ENCODE results near the gene AHI1. TPM values are rescaled to one million over a fixed set of nuclear protein-coding genes. Genes with fewer than 3 reads are reported as not detected.

AHI1 gene
- total RNA-seq, 5 donors from 2014 or later (not counting 1 experiment from before 2014, with no cell fraction given) = 9.6 to 27.6 (median 15.8) TPM

GRCh38 chr6:135243871-135244796 lies 253.4 kb downstream of the AHI1 start:
- H3K9me3 Mint-ChIP-seq = no peaks in the 10 kb centered on the region
- no CpG with 5 or more reads among the region's 7 CpGs for WGBS (ENCODE audit: insufficient coverage)
- H3K27me3 Mint-ChIP-seq = no peaks in the 10 kb centered on the region
- no peaks in the 10 kb centered on the region for H3K9me3 ChIP-seq
- H3K4me1 ChIP-seq (ENCODE audit: control insufficient read depth in 1 of 2, extremely low read depth in 1 of 2, insufficient read depth in 2 of 2, low read length in 2 of 2) = no peaks in the 10 kb centered on the region
- CTCF ChIA-PET = no interaction called here
- H3K27me3 ChIP-seq (replicated peaks in 1 of 2; ENCODE audit: control insufficient read depth in 2 of 2, extremely low read depth in 1 of 2, insufficient read depth in 2 of 2, low read length in 1 of 2) = no peaks in the 10 kb centered on the region
- H3K36me3 Mint-ChIP-seq = no peaks in the 10 kb centered on the region
- H3K4me1 Mint-ChIP-seq = no peaks in the 10 kb centered on the region
- ATAC-seq (replicated peaks in 1 of 4) (no peak), DNase-seq (no peak)
- POLR2A ChIA-PET = no interaction called here
- H3K4me3 ChIP-seq (ENCODE audit: control insufficient read depth in 1 of 2, extremely low read depth in 1 of 2, low read length in 1 of 2) = no peak overlapping the region
- H3K36me3 ChIP-seq (ENCODE audit: control insufficient read depth in 2 of 2, extremely low read depth in 1 of 2, insufficient read depth in 1 of 2, low read length in 1 of 2) = no peaks in the 10 kb centered on the region
- H3K27ac ChIP-seq (ENCODE audit: low read length) = no peak overlapping the region
- H3K4me3 Mint-ChIP-seq = no peak overlapping the region
- H3K27ac Mint-ChIP-seq = no peak overlapping the region

DNA sequence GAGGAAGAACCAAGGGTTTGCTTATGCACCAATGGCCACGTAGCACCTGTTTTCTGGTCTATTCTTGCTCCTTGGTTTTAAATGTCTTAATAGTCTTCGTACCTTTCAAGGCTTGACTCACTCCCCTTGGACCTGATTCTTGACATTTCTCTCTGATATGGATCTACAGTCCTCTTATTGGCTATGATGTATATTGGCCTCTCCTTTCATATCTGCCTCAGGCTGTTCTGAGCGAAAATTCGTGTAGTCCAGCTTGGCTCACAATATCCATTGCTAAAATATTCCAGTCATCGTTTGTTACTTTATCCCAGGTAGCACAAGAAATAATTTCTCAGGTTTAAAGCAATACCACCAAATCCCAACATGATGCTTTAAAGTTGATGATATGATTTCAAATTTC lies 256.8 kb downstream of the AHI1 start:
- Mint-ChIP-seq H3K4me1 (peaks cover 5 to 8% (median 5%) of the 10 kb centered on the region in 3 donors), H3K36me3 (no peaks in the 10 kb centered on the region), H3K27me3 (no peaks in the 10 kb centered on the region), H3K9me3 (no peaks in the 10 kb centered on the region), H3K27ac (no peak overlapping the region), H3K4me3 (no peak overlapping the region)
- whole genome bisulfite sequencing (ENCODE audit: insufficient coverage) = 85% methylated on average over 2 of the region's 5 CpGs
- Histone ChIP-seq H3K4me3 (ENCODE audit: control insufficient read depth in 1 of 2, extremely low read depth in 1 of 2, low read length in 1 of 2) (no peak overlapping the region), H3K4me1 (ENCODE audit: control insufficient read depth in 1 of 2, extremely low read depth in 1 of 2, insufficient read depth in 2 of 2, low read length in 2 of 2) (peaks cover 0 to 3% of the 10 kb centered on the region in 2 experiments), H3K9me3 (no peaks in the 10 kb centered on the region), H3K27me3 (replicated peaks in 1 of 2; ENCODE audit: control insufficient read depth in 2 of 2, extremely low read depth in 1 of 2, insufficient read depth in 2 of 2, low read length in 1 of 2) (no peaks in the 10 kb centered on the region), H3K36me3 (ENCODE audit: control insufficient read depth in 2 of 2, extremely low read depth in 1 of 2, insufficient read depth in 1 of 2, low read length in 1 of 2) (no peaks in the 10 kb centered on the region), H3K27ac (ENCODE audit: low read length) (no peak overlapping the region)
- DNase-seq = no peak
- ATAC-seq (replicated peaks in 1 of 4) = no peak
- CTCF ChIA-PET = no interaction called here
- POLR2A ChIA-PET = interaction anchor here in 1 of 2 donors (0.5 kb wide), 1 partner anchor 523 kb away, joined by 4 read pairs; no protein-coding TSS in a partner anchor

- ATAC-seq (replicated peaks in 1 of 4) (peak in 2 of 4 experiments; percentile 53 to 55), DNase-seq (peak in 1 of 35 experiments; percentile 7)
- H3K27ac Mint-ChIP-seq = no peak overlapping the region
- H3K27me3 Mint-ChIP-seq = no peaks in the 10 kb centered on the region
- ChIA-PET CTCF (interaction anchor here (0.7 kb wide), 2 partner anchors 9 to 235 kb away, joined by 4 to 9 read pairs; no protein-coding TSS in a partner anchor), POLR2A (no interaction called here)
- 23% methylated on average over 5 of the region's 6 CpGs for whole genome bisulfite sequencing (ENCODE audit: insufficient coverage)
- Histone ChIP-seq H3K9me3 (no peaks in the 10 kb centered on the region), H3K27ac (ENCODE audit: low read length) (no peak overlapping the region), H3K27me3 (replicated peaks in 1 of 2; ENCODE audit: control insufficient read depth in 2 of 2, extremely low read depth in 1 of 2, insufficient read depth in 2 of 2, low read length in 1 of 2) (no peaks in the 10 kb centered on the region), H3K4me1 (ENCODE audit: control insufficient read depth in 1 of 2, extremely low read depth in 1 of 2, insufficient read depth in 2 of 2, low read length in 2 of 2) (peaks cover 0 to 3% of the 10 kb centered on the region in 2 experiments), H3K4me3 (ENCODE audit: control insufficient read depth in 1 of 2, extremely low read depth in 1 of 2, low read length in 1 of 2) (no peak overlapping the region), H3K36me3 (ENCODE audit: control insufficient read depth in 2 of 2, extremely low read depth in 1 of 2, insufficient read depth in 1 of 2, low read length in 1 of 2) (no peaks in the 10 kb centered on the region)
- H3K36me3 Mint-ChIP-seq = no peaks in the 10 kb centered on the region
- H3K4me3 Mint-ChIP-seq = no peak overlapping the region
- peaks cover 5 to 8% (median 5%) of the 10 kb centered on the region in 3 donors for H3K4me1 Mint-ChIP-seq
- H3K9me3 Mint-ChIP-seq = no peaks in the 10 kb centered on the region
Observed at GRCh38 chr6:135236732-135237131, 260.8 kb downstream of the AHI1 start.

DNA sequence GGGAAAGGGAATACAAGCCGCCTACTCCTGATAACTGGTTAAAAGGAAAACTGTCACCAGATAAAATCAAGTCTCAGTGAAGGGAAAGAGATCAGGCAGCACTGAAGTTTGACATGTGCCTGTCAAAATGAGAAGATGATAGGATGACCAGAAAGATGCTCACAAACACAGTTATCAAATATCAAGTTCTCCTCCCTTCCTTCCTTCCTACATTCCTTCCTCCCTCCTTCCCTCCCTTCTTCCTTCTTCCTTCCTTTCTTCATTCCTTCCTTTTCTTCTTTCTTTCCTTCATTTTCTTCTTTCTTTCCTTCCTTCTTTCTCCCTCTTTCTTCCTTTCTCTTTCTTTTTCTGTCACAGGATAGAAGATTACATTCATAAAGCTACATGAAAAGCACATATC lies 261.2 kb downstream of the AHI1 start:
- WGBS (ENCODE audit: insufficient coverage) = 100% methylated on average over 1 of the region's 1 CpG
- H3K27me3 Mint-ChIP-seq = no peaks in the 10 kb centered on the region
- H3K4me1 Mint-ChIP-seq = peaks cover 5 to 10% (median 5%) of the 10 kb centered on the region in 3 donors
- H3K9me3 ChIP-seq = no peaks in the 10 kb centered on the region
- H3K36me3 Mint-ChIP-seq = no peaks in the 10 kb centered on the region
- POLR2A ChIA-PET = no interaction called here
- H3K4me1 ChIP-seq (ENCODE audit: control insufficient read depth in 1 of 2, extremely low read depth in 1 of 2, insufficient read depth in 2 of 2, low read length in 2 of 2) = peaks cover 0 to 3% of the 10 kb centered on the region in 2 experiments
- H3K4me3 Mint-ChIP-seq = no peak overlapping the region
- CTCF ChIA-PET = interaction anchor here (0.7 kb wide), 2 partner anchors 9 to 234 kb away, joined by 4 to 9 read pairs; no protein-coding TSS in a partner anchor
- H3K36me3 ChIP-seq (ENCODE audit: control insufficient read depth in 2 of 2, extremely low read depth in 1 of 2, insufficient read depth in 1 of 2, low read length in 1 of 2) = no peaks in the 10 kb centered on the region
- DNase-seq = no peak
- H3K27ac Mint-ChIP-seq = no peak overlapping the region
- no peak for ATAC-seq (replicated peaks in 1 of 4)
- H3K27me3 ChIP-seq (replicated peaks in 1 of 2; ENCODE audit: control insufficient read depth in 2 of 2, extremely low read depth in 1 of 2, insufficient read depth in 2 of 2, low read length in 1 of 2) = no peaks in the 10 kb centered on the region
- H3K4me3 ChIP-seq (ENCODE audit: control insufficient read depth in 1 of 2, extremely low read depth in 1 of 2, low read length in 1 of 2) = no peak overlapping the region
- H3K9me3 Mint-ChIP-seq = no peaks in the 10 kb centered on the region
- no peak overlapping the region for H3K27ac ChIP-seq (ENCODE audit: low read length)

- H3K27me3 Mint-ChIP-seq = no peaks in the 10 kb centered on the region
- Histone ChIP-seq H3K4me1 (ENCODE audit: control insufficient read depth in 1 of 2, extremely low read depth in 1 of 2, insufficient read depth in 2 of 2, low read length in 2 of 2) (peaks cover 0 to 3% of the 10 kb centered on the region in 2 experiments), H3K4me3 (ENCODE audit: control insufficient read depth in 1 of 2, extremely low read depth in 1 of 2, low read length in 1 of 2) (no peak overlapping the region), H3K9me3 (no peaks in the 10 kb centered on the region), H3K27me3 (replicated peaks in 1 of 2; ENCODE audit: control insufficient read depth in 2 of 2, extremely low read depth in 1 of 2, insufficient read depth in 2 of 2, low read length in 1 of 2) (no peaks in the 10 kb centered on the region), H3K36me3 (ENCODE audit: control insufficient read depth in 2 of 2, extremely low read depth in 1 of 2, insufficient read depth in 1 of 2, low read length in 1 of 2) (no peaks in the 10 kb centered on the region), H3K27ac (ENCODE audit: low read length) (no peak overlapping the region)
- CTCF ChIA-PET = no interaction called here
- WGBS (ENCODE audit: insufficient coverage) = 90% methylated on average over 3 of the region's 5 CpGs
- no peak for ATAC-seq (replicated peaks in 1 of 4)
- no peak overlapping the region for H3K4me3 Mint-ChIP-seq
- H3K27ac Mint-ChIP-seq = no peak overlapping the region
- no peaks in the 10 kb centered on the region for H3K9me3 Mint-ChIP-seq
- H3K4me1 Mint-ChIP-seq = peaks cover 5 to 13% (median 7%) of the 10 kb centered on the region in 3 donors
- no peak for DNase-seq
- POLR2A ChIA-PET = no interaction called here
- H3K36me3 Mint-ChIP-seq = no peaks in the 10 kb centered on the region
Observed at GRCh38 chr6:135235716-135236115, 261.8 kb downstream of the AHI1 start.

- Histone ChIP-seq H3K36me3 (ENCODE audit: control insufficient read depth in 2 of 2, extremely low read depth in 1 of 2, insufficient read depth in 1 of 2, low read length in 1 of 2) (no peaks in the 10 kb centered on the region), H3K9me3 (no peaks in the 10 kb centered on the region), H3K27ac (ENCODE audit: low read length) (no peak overlapping the region), H3K27me3 (replicated peaks in 1 of 2; ENCODE audit: control insufficient read depth in 2 of 2, extremely low read depth in 1 of 2, insufficient read depth in 2 of 2, low read length in 1 of 2) (no peaks in the 10 kb centered on the region), H3K4me3 (ENCODE audit: control insufficient read depth in 1 of 2, extremely low read depth in 1 of 2, low read length in 1 of 2) (no peak overlapping the region), H3K4me1 (ENCODE audit: control insufficient read depth in 1 of 2, extremely low read depth in 1 of 2, insufficient read depth in 2 of 2, low read length in 2 of 2) (peaks cover 0 to 3% of the 10 kb centered on the region in 2 experiments)
- Mint-ChIP-seq H3K36me3 (no peaks in the 10 kb centered on the region), H3K27ac (no peak overlapping the region), H3K4me3 (no peak overlapping the region), H3K4me1 (peaks cover 5 to 13% (median 7%) of the 10 kb centered on the region in 3 donors), H3K9me3 (no peaks in the 10 kb centered on the region), H3K27me3 (no peaks in the 10 kb centered on the region)
- ChIA-PET POLR2A (no interaction called here), CTCF (no interaction called here)
- DNase-seq (no peak), ATAC-seq (replicated peaks in 1 of 4) (no peak)
- WGBS (ENCODE audit: insufficient coverage) = no CpG with 5 or more reads among the region's 1 CpG
Observed at GRCh38 chr6:135234492-135234780, 263.1 kb downstream of the AHI1 start.
